Mucosa of descending colon (tissue), 3 donors: Measurements from ENCODE around the gene MNX1. TPM values are rescaled to one million over a fixed set of nuclear protein-coding genes. Genes with fewer than 3 reads are reported as not detected.

Experiments used
- ATAC-seq: fragments of 200-7000 bp; cut with Tn5 transposase; one replicate; pipeline ENCODE4 v1.9.1; 2020; ENCODE audit warnings: mild to moderate bottlenecking, moderate library complexity
- DNase-seq, 3 donors: peaks; one replicate each; pipeline ENCODE4 v3.0.0-alpha.2; 2020
- H3K36me3 ChIP-seq: fragments of 200-600 bp; one replicate; pipeline ENCODE4 v1.8.0; 2021; ENCODE audit warnings: low read depth, mild to moderate bottlenecking
- H3K4me1 ChIP-seq: fragments of 200-600 bp; one replicate; pipeline ENCODE4 v1.8.0; 2021; ENCODE audit warnings: low read depth, mild to moderate bottlenecking
- H3K4me3 ChIP-seq: fragments of 200-600 bp; one replicate; pipeline ENCODE4 v1.8.0; 2021; ENCODE audit warnings: mild to moderate bottlenecking
- H3K9me3 ChIP-seq: fragments of 200-600 bp; one replicate; pipeline ENCODE4 v1.8.0; 2021; ENCODE audit warnings: mild to moderate bottlenecking
- CTCF ChIP-seq: fragments of 200-600 bp; IDR thresholded peaks from one replicate; pipeline ENCODE4 v1.8.0; 2022; ENCODE audit warnings: antibody characterized with exemption, mild to moderate bottlenecking
- intact Hi-C, 2 donors: fragments of 100-400 bp; cut with DNase I in 1 of 2; cut with micrococcal nuclease in 1 of 2; formaldehyde crosslinking; loops; one replicate each; pipeline versions ENCODE4 v1.11.0 to v1.11.1; 2022; cut with DNase I, micrococcal nuclease
- total RNA-seq, 3 donors: library from RNA; stranded (reverse); fragmentation: NEBNext Ultra II Directional in 2 of 3; extraction: Animal tissue kit (Norgen Biotek cat#: 25700) in 2 of 3; gene quantifications; one replicate each; pipeline versions ENCODE4 v1.2.1 to v1.2.4, GENCODE V29; 2021 to 2023
- donor health status: DM: no; HTN: no; CAD: no; lungs with moderate emphysema.
- donor health status: DM: no; HTN: no; CAD: no.
- donor health status: DM: no; HTN: yes; CAD: no.

Gene MNX1
- total RNA-seq, 3 donors from 2014 or later, result 9.7 to 24.9 (median 24.0) TPM

- Histone ChIP-seq H3K9me3 (no peaks in the 10 kb centered on the region), H3K4me1 (no peaks in the 10 kb centered on the region), H3K36me3 (no peaks in the 10 kb centered on the region), H3K4me3 (no peak overlapping the region)
- DNase-seq (no peak), ATAC-seq (no peak)
- TF ChIP-seq CTCF, result no peak
- intact Hi-C loops, result no loop called here
These were observed 17.2 kb downstream of the MNX1 start for GRCh38 chr7:156993021-156993924.

GRCh38 chr7:156989766-156990535 lies 20.5 kb downstream of the MNX1 start:
- intact Hi-C loops, result no loop called here
- Histone ChIP-seq H3K9me3 (no peaks in the 10 kb centered on the region), H3K4me3 (no peak overlapping the region), H3K4me1 (no peaks in the 10 kb centered on the region), H3K36me3 (no peaks in the 10 kb centered on the region)
- DNase-seq, result no peak
- no peak for TF ChIP-seq CTCF
- ATAC-seq, result no peak

- Histone ChIP-seq H3K4me1 (no peaks in the 10 kb centered on the region), H3K9me3 (no peaks in the 10 kb centered on the region), H3K36me3 (no peaks in the 10 kb centered on the region), H3K4me3 (no peak overlapping the region)
- no peak for TF ChIP-seq CTCF
- ATAC-seq (no peak), DNase-seq (no peak)
- intact Hi-C loops, result no loop called here
These were observed 21.9 kb downstream of the MNX1 start for GRCh38 chr7:156988343-156989185.

GRCh38 chr7:156986378-156986777 lies 24.1 kb downstream of the MNX1 start:
- Histone ChIP-seq H3K4me1 (no peaks in the 10 kb centered on the region), H3K9me3 (no peaks in the 10 kb centered on the region), H3K36me3 (no peaks in the 10 kb centered on the region), H3K4me3 (no peak overlapping the region)
- TF ChIP-seq CTCF, result no peak
- ATAC-seq, result peak; percentile 78
- intact Hi-C loops, result no loop called here
- DNase-seq, result no peak
